GM12878 (cell line): ENCODE results near the gene HEG1. TPM values are rescaled to one million over a fixed set of nuclear protein-coding genes. Genes with fewer than 3 reads are reported as not detected.

Source experiments
- ATAC-seq: fragments of 200-7000 bp; cut with Tn5 transposase; 3 replicates; pipeline ENCODE4 v1.9.1; 2020; ENCODE audit warnings: mild to moderate bottlenecking, moderate library complexity
- BruUV-seq: library from RNA; stranded (reverse); fragments of 400-500 nt; replicated peaks from 2 replicates; lab custom pipeline; 2021; lab: Mats Ljungman, UMichigan
- CTCF ChIA-PET: fragments of 300-600 bp; sonication (Branson Sonifier 250); formaldehyde crosslinking; extraction: SDS; loops from one replicate; lab custom pipeline; 2021; ENCODE audit warnings: inconsistent platforms; lab: Yijun Ruan, JAX
- POLR2A ChIA-PET: fragments of 350-600 bp; formaldehyde crosslinking; extraction: SDS; loops from one replicate; lab custom pipeline; 2021; ENCODE audit warnings: inconsistent platforms; lab: Charles Lee
- RAD21 ChIA-PET: fragments of 300-600 bp; sonication (Branson Sonifier 250); formaldehyde crosslinking; loops from one replicate; lab custom pipeline; 2023; ENCODE audit warnings: antibody characterized with exemption; ENCODE audit not compliant: unreplicated experiment; lab: Charles Lee
- SMC1A ChIA-PET: fragments of 300-600 bp; sonication (Branson Sonifier 250); formaldehyde crosslinking; loops from one replicate; lab custom pipeline; 2023; ENCODE audit not compliant: unreplicated experiment, uncharacterized antibody; lab: Charles Lee
- DNase-seq: peaks from one replicate; pipeline ENCODE4 v3.0.0-alpha.2; 2011; ENCODE audit warnings: low read depth, low spot score
- FAIRE-seq: peaks from 3 replicates; lab custom pipeline; 2011; peaks lifted over from hg19 to GRCh38; lab: Jason Lieb, UNC
- H2AFZ ChIP-seq: 2 replicates; pipeline ENCODE4 v1.6.0; 2011; ENCODE audit warnings: low read depth, low read length, control low read depth; ENCODE audit not compliant: control insufficient read depth
- H3K27ac ChIP-seq: 2 replicates; pipeline ENCODE4 v1.5.1; 2011; ENCODE audit warnings: control low read depth; ENCODE audit not compliant: control insufficient read depth, insufficient read depth
- H3K27me3 ChIP-seq, 2 experiments: replicated peaks in 1 of 2; 2 replicates each; pipeline versions ENCODE4 v1.6.0 to v1.6.1; 2011; ENCODE audit warnings: low read length in 1 of 2; ENCODE audit not compliant: control insufficient read depth in 2 of 2, insufficient read depth in 2 of 2
- H3K36me3 ChIP-seq, 2 experiments: 2 replicates each; pipeline ENCODE4 v1.5.1; 2011; ENCODE audit warnings: low read length in 1 of 2; ENCODE audit not compliant: control insufficient read depth in 2 of 2, insufficient read depth in 2 of 2
- H3K4me1 ChIP-seq: 2 replicates; pipeline ENCODE4 v1.6.1; 2011; ENCODE audit warnings: mild to moderate bottlenecking, low read length, moderate library complexity, mixed read lengths; ENCODE audit not compliant: control insufficient read depth, insufficient read depth
- H3K4me2 ChIP-seq: 2 replicates; pipeline ENCODE4 v1.6.0; 2011; ENCODE audit warnings: control low read depth; ENCODE audit not compliant: control insufficient read depth, insufficient read depth
- H3K4me3 ChIP-seq: fragments of 200-600 bp; sonication (generic); 2 replicates; pipeline ENCODE4 v1.5.1; 2016
- H3K79me2 ChIP-seq: 2 replicates; pipeline ENCODE4 v1.6.0; 2011; ENCODE audit warnings: low read length; ENCODE audit not compliant: control insufficient read depth, insufficient read depth
- H3K9ac ChIP-seq: 2 replicates; pipeline ENCODE4 v1.8.0; 2011; ENCODE audit warnings: low read length, control low read depth, mixed read lengths; ENCODE audit not compliant: control insufficient read depth, insufficient read depth
- H3K9me3 ChIP-seq: replicated peaks from 3 replicates; pipeline ENCODE4 v1.5.1; 2011; ENCODE audit warnings: mild to moderate bottlenecking, low read length; ENCODE audit not compliant: control insufficient read depth, insufficient read depth
- H4K20me1 ChIP-seq: 2 replicates; pipeline ENCODE4 v1.6.0; 2011; ENCODE audit not compliant: control insufficient read depth, insufficient read depth
- ATF2 ChIP-seq: IDR thresholded peaks from 2 replicates; pipeline ENCODE4 v1.6.1; 2012; ENCODE audit warnings: low read length, inconsistent platforms
- DPF2 ChIP-seq: fragments of 450-650 bp; IDR thresholded peaks from 2 replicates; pipeline ENCODE4 v1.6.1; 2017; ENCODE audit warnings: mild to moderate bottlenecking
- ELK1 ChIP-seq: IDR thresholded peaks from 2 replicates; pipeline ENCODE4 v1.6.1; 2012; ENCODE audit warnings: low read depth, low read length, improper control_type of control experiment
- ESRRA ChIP-seq: IDR thresholded peaks from 2 replicates; pipeline ENCODE4 v1.6.1; 2012; ENCODE audit warnings: mild to moderate bottlenecking, low read length, improper control_type of control experiment
- FOXM1 ChIP-seq: IDR thresholded peaks from 2 replicates; pipeline ENCODE4 v1.6.1; 2012; ENCODE audit warnings: low read depth, mild to moderate bottlenecking, inconsistent platforms, low read length, moderate library complexity
- HDAC2 ChIP-seq: fragments of 200-600 bp; sonication (generic); IDR thresholded peaks from 2 replicates; pipeline ENCODE4 v1.6.1; 2017
- JUNB ChIP-seq: IDR thresholded peaks from 2 replicates; pipeline ENCODE4 v1.6.1; 2016; ENCODE audit warnings: antibody characterized with exemption, mild to moderate bottlenecking
- KDM1A ChIP-seq: fragments of 200-600 bp; sonication (generic); IDR thresholded peaks from 2 replicates; pipeline ENCODE4 v1.6.1; 2016; ENCODE audit warnings: borderline replicate concordance
- PAX5 ChIP-seq: IDR thresholded peaks from 2 replicates; pipeline ENCODE4 v1.6.1; 2011; ENCODE audit warnings: low read depth, low read length, borderline replicate concordance
- RAD51 ChIP-seq: fragments of 450-650 bp; IDR thresholded peaks from 2 replicates; pipeline ENCODE4 v1.6.1; 2016; ENCODE audit warnings: moderate library complexity, mild to moderate bottlenecking, inconsistent platforms
- SIN3A ChIP-seq: IDR thresholded peaks from 2 replicates; pipeline ENCODE4 v1.6.1; 2012; ENCODE audit warnings: low read depth, low read length, improper control_type of control experiment
- SREBF2 ChIP-seq: IDR thresholded peaks from 2 replicates; pipeline ENCODE4 v1.6.1; 2012; ENCODE audit warnings: mild to moderate bottlenecking, low read length
- STAT1 ChIP-seq: fragments of 450-650 bp; conservative IDR thresholded peaks from 2 replicates; pipeline ENCODE4 v1.6.1; 2014; ENCODE audit warnings: antibody characterized with exemption, mild to moderate bottlenecking
- ZSCAN29 ChIP-seq: fragments of 450-650 bp; IDR thresholded peaks from 2 replicates; pipeline ENCODE4 v1.6.1; 2017; ENCODE audit warnings: mild to moderate bottlenecking, moderate library complexity
- WGBS: methylation state at CpG from one replicate; pipeline ENCODE4 v1.1.6; 2016; ENCODE audit warnings: low lambda C conversion rate; ENCODE audit not compliant: insufficient replicate concordance, insufficient coverage; ENCODE audit errors: missing lambda C conversion rate; 5-methylcytosine and 5-hydroxymethylcytosine counted together
- in situ Hi-C: fragments of 300-500 bp; cut with MboI; formaldehyde crosslinking; loops from 9 replicates; pipeline ENCODE4 v1.14.3; 2018; ENCODE audit warnings: mixed read lengths
- intact Hi-C: fragments of 100-400 bp; cut with micrococcal nuclease; formaldehyde crosslinking; loops from one replicate; pipeline ENCODE4 v1.14.2; 2022; ENCODE audit not compliant: unreplicated experiment
- polyA plus RNA-seq, 11 experiments: library from polyadenylated mRNA; depleted of rRNA in 4 of 11; unstranded in 6 of 11; stranded (reverse) in 5 of 11; fragments of >200 nt; fragmentation: Nextera tagmentation in 4 of 11; fragmentation: Illumina TruSeq in 1 of 11; extraction: Ambion mirVana in 4 of 11; extraction: Trizol in 1 of 11; gene quantifications; 1 replicate in 1 of 11; 2 replicates in 10 of 11; pipeline versions ENCODE4 v1.2.1 to v1.2.3, GENCODE V29; 2011 to 2016; ENCODE audit warnings: inconsistent platforms in 2 of 11, missing spikeins in 2 of 11, low read depth in 1 of 11
- total RNA-seq, 4 experiments: library from RNA; depleted of rRNA in 3 of 4; stranded (reverse); fragments of >200 nt in 3 of 4; fragmentation: Illumina TruSeq in 1 of 4; extraction: Trizol in 1 of 4; gene quantifications; 2 replicates each; pipeline versions ENCODE4 v1.2.1 to v1.2.3, GENCODE V29; 2013 to 2021
- TF ChIP-seq, protein P1 (sequence below): IDR thresholded peaks from 2 replicates; pipeline ENCODE4 v1.6.1; 2012; ENCODE audit warnings: mild to moderate bottlenecking, low read depth, low read length
- TF ChIP-seq, protein P2 (sequence below): fragments of 450-650 bp; IDR thresholded peaks from 2 replicates; pipeline ENCODE4 v1.6.1; 2018; ENCODE audit warnings: borderline replicate concordance, mild to moderate bottlenecking; ENCODE audit not compliant: partially characterized antibody

The HEG1 gene
- total and polyA plus RNA-seq, 10 of the 15 experiments (the other 5 are each of a cell fraction or from before 2014, with no cell fraction given): 2.2 to 32.1 (median 7.6) TPM

- FAIRE-seq (no peak), DNase-seq (no peak), ATAC-seq (no peak)
- no peaks in the 10 kb centered on the region for H4K20me1 ChIP-seq
- SMC1A ChIA-PET: interaction anchor here (0.9 to 2.2 kb wide), 6 partner anchors 9 to 45 kb away, joined by 3 to 8 read pairs (median 4); no protein-coding TSS in a partner anchor
- intact Hi-C loops: no loop called here
- no peaks in the 10 kb centered on the region for H3K36me3 ChIP-seq
- WGBS: 78% methylated on average over 8 of the region's 8 CpGs
- no peaks in the 10 kb centered on the region for H3K79me2 ChIP-seq
- CTCF ChIA-PET: interaction anchor here (0.9 to 1.7 kb wide), 4 partner anchors 13 to 30 kb away, joined by 3 to 5 read pairs (median 4); no protein-coding TSS in a partner anchor
- H3K27me3 ChIP-seq: no peaks in the 10 kb centered on the region; a peak in 1 of 4 replicates
- no peaks in the 10 kb centered on the region for H3K4me1 ChIP-seq
- H2AFZ ChIP-seq: no peak overlapping the region
- POLR2A ChIA-PET: interaction anchor here (0.7 kb wide), 1 partner anchor 597 kb away, joined by 3 read pairs; no protein-coding TSS in a partner anchor
- H3K4me3 ChIP-seq: no peak overlapping the region
- in situ Hi-C loops: no loop called here
- H3K4me2 ChIP-seq: no peak overlapping the region
- no peaks in the 10 kb centered on the region for H3K9me3 ChIP-seq
- RAD21 ChIA-PET: interaction anchor here (0.9 kb wide), 1 partner anchor 23 kb away, joined by 3 read pairs; no protein-coding TSS in a partner anchor
- H3K27ac ChIP-seq: no peak overlapping the region
- no TSS peak for BruUV-seq
- no peak overlapping the region for H3K9ac ChIP-seq
- TF ChIP-seq SREBF2: no peak
- TF ChIP-seq ESRRA: no peak
- no peak for TF ChIP-seq ZSCAN29
- TF ChIP-seq RAD51: no peak
- TF ChIP-seq DPF2: no peak
- no peak for TF ChIP-seq STAT1
- TF ChIP-seq KDM1A: no peak
- TF ChIP-seq ATF2: no peak
- no peak for TF ChIP-seq FOXM1
- TF ChIP-seq, protein P1, sequence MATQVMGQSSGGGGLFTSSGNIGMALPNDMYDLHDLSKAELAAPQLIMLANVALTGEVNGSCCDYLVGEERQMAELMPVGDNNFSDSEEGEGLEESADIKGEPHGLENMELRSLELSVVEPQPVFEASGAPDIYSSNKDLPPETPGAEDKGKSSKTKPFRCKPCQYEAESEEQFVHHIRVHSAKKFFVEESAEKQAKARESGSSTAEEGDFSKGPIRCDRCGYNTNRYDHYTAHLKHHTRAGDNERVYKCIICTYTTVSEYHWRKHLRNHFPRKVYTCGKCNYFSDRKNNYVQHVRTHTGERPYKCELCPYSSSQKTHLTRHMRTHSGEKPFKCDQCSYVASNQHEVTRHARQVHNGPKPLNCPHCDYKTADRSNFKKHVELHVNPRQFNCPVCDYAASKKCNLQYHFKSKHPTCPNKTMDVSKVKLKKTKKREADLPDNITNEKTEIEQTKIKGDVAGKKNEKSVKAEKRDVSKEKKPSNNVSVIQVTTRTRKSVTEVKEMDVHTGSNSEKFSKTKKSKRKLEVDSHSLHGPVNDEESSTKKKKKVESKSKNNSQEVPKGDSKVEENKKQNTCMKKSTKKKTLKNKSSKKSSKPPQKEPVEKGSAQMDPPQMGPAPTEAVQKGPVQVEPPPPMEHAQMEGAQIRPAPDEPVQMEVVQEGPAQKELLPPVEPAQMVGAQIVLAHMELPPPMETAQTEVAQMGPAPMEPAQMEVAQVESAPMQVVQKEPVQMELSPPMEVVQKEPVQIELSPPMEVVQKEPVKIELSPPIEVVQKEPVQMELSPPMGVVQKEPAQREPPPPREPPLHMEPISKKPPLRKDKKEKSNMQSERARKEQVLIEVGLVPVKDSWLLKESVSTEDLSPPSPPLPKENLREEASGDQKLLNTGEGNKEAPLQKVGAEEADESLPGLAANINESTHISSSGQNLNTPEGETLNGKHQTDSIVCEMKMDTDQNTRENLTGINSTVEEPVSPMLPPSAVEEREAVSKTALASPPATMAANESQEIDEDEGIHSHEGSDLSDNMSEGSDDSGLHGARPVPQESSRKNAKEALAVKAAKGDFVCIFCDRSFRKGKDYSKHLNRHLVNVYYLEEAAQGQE: no peak
- TF ChIP-seq PAX5: no peak
- TF ChIP-seq HDAC2: no peak
- TF ChIP-seq ELK1: no peak
- TF ChIP-seq, protein P2, sequence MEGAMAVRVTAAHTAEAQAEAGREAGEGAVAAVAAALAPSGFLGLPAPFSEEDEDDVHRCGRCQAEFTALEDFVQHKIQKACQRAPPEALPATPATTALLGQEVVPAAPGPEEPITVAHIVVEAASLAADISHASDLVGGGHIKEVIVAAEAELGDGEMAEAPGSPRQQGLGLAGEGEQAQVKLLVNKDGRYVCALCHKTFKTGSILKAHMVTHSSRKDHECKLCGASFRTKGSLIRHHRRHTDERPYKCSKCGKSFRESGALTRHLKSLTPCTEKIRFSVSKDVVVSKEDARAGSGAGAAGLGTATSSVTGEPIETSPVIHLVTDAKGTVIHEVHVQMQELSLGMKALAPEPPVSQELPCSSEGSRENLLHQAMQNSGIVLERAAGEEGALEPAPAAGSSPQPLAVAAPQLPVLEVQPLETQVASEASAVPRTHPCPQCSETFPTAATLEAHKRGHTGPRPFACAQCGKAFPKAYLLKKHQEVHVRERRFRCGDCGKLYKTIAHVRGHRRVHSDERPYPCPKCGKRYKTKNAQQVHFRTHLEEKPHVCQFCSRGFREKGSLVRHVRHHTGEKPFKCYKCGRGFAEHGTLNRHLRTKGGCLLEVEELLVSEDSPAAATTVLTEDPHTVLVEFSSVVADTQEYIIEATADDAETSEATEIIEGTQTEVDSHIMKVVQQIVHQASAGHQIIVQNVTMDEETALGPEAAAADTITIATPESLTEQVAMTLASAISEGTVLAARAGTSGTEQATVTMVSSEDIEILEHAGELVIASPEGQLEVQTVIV: no peak
- TF ChIP-seq SIN3A: no peak
- TF ChIP-seq JUNB: no peak
Observed at GRCh38 chr3:124951511-124952281, 104.1 kb downstream of the HEG1 start.
